Measurements from ENCODE around the gene STUB1.

The STUB1 gene

DNA sequence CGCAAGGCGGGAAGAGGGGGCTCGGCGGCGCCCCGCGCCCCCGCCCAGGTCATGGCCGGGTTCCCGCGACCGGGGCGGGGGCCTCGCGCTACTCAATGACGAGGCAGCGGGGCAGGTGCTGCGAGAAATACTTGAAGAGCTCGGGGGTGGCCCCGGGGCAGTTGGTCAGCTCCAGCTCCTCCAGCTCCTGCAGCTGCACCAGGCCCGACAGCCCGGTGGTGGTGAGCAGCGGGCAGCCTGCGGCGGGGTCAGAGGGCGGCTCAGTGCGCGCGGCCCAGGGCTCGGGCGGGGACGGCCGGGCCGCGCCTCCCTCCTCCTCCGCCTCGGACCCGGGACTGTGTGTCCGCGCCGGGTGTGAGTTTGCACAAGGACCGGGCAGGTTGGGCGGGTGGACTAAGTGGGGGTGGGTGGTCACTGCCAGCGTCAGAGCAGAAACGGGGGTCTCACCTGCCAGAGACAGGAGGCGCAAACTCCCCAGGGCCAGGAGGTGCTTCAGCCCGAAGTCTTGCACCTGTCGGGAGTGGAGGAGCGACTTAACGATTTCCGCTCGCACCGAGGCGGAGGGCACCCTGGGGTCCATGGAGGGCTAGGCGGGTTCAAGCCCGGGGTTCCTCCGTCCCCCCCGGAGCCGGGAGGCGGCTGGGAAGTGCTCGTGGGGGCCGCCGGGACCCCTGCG, 14.1 kb downstream of the STUB1 start:
- DNase-seq = no peak

- no peak for DNase-seq
Observed at GRCh38 chr16:694863-695354, 14.7 kb downstream of the STUB1 start.

DNA sequence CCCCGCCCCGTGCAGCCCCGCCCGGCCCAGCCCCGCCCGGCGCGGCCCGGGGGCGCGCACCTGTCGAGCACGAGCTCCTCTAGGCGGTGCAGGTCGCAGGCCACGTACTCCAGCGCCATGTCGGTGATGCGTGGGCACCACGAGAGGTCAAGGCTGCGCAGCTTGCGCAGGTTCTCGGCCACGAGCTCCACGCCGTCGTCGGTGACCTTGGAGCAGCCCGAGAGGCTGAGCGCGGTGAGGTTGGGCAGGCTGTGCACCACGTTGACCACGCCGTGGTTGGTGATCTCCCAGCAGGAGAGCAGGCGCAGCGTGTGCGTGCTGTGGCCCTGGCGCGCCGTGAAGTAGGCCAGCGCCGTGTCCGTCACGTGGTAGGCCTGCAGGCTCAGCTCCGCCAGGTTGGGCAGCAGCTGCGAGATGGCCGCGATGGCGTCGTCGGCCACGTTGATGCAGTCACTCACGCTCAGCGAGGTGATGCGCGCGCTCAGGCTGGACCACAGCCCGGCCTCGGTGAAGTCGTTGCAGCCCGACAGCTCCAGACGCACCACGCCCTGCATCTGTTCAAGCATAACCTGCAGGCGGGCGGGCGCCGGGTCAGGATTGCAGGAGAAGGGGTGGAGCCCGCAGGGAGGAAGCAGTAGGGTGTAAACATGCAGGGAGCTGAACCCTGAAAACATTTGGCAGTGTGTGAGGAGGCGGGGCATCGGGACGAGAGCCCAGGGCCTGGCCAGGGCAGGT, 15.3 kb downstream of the STUB1 start:
- DNase-seq = peak; percentile 58

- DNase-seq = no peak
Observed at GRCh38 chr16:698911-699671, 18.9 kb downstream of the STUB1 start.

DNA sequence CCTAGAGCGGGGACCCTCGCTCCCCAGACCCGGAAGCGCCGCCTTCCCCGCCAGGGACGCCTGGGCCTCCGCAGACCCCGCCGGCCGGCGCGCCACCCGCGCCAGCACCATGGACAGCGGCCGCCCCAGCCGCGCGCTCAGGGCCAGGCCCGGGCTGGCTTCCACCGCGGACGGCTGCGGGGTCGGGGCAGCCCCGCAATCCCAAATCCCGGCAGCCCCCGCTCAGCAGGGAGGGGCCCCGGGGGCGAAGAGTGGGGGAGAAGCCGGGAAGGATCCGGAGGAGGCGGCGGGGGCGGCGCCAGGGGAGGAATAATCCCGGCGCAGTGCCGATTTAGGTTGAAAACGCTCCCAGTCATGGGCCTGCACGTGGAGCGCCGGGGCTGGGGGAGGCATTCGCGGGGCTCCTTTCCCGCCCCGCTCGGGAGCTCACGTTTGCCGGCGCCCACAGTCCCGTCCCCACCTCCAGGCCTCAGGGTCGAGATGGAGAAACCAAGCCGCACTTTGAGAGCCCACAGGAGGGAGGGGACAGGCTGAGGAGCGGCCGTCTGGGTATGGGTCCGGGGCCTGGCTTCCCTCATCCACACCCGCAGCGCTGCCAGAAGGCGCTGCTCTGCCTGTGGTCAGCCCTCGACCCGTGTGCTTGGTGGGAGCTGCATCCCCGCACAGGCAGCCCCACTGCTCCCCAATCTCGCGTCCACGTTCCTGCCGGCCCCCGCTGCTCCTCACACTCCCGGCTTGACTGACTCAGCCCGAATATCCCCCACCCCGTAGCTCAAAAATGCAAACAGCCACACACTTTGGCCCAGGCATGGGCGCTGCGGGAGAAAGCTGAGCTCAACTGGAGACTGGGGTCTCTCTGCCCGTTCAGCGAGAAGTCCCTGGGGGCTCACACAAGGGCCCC, 20.7 kb downstream of the STUB1 start:
- DNase-seq = peak; percentile 69

- DNase-seq = no peak
Observed at GRCh38 chr16:702341-702740, 22.1 kb downstream of the STUB1 start.

GRCh38 chr16:703406-703805, 23.2 kb downstream of the STUB1 start:
- no peak for DNase-seq

GRCh38 chr16:704047-704446, 23.8 kb downstream of the STUB1 start:
- no peak for DNase-seq

DNA sequence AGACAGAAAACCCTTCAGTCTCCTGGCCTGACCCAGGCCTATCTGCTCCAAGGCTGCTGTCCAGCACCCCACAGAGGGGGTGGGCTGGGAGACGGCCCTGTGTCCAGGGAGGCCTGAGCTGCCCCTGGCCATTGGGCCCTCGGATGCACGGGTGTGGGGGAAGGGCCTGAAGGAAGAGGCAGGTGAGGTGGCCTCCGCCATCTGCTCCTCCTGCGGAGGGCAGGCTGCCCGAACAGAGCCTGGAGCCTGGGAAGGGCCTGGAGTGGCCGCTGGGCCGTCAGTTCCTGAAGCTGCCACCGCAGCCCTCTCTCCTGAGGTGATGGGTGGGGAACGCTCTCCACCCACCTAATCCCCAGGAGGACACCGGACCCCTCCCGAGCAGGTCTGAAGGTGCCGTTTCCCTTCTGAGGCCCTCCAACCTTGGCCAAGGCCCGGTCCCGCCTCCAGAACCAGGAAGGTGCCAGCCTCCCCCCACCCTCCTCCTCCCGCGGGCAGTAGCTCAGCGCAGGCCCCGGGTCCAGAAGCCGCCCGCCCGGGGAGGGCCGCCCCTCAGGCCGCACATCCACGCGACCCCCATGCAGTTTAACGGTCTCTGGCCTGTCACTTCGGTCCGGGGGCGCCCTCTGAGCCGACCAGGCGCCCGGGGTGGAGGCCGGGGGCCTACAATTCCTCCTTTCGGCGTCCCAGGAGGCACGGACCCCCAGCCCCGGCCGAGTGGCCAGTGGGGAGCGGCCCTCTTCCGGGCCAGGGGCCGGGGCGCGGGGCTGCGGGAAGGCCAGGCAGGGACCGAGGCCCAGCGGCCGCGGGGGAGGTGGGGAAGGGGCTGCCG, 24.6 kb downstream of the STUB1 start:
- DNase-seq = no peak

- no peak for DNase-seq
Observed at GRCh38 chr16:705431-706188, 25.4 kb downstream of the STUB1 start, which contains the start of gene FBXL16. TSS of gene FBXL16 (minus strand) at chr16:705801. CDS start at chr16:697405, 8,396 bp downstream.

DNA sequence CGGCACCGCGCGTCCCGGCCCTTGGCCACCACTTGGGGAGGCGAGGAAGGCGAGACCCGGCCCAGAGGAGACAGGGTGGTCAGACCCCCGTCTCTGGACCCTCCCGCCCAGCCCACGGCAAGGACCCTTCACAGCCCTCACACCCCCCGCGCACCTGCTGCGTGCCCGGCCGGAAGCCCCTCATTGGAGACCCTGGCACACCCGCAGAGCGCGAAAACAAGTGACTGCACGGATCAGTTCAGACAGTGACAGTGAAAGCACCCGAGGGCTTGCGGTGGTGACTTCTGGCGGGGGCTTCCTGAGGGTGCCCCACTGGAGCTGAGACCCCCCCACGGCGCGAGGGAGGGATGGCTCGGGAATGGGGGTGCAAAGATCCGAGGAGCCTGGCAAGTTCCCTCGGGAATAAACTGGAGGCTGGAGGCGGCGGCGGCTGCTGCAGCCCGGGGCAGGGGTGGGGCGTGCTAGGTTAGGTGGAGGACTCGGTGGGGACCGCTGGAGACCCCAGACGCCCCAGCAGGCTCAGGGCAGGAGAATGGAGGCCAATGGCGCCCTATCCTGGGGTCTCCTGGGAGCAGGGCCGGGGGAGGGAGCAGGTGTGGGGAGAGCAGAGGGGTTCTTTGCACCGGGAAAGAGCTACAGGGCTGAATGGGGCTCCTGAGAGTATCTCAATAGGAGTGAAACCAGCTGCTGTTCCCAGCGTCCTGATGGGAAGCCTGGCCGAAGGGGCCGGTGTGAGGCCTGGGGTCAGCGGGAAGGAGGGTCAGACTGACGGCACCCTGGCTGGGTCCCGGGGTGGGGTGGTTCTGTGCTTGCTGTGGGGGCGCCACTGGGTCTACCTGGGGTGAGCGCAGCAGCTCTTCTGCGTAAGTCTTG, 26.2 kb downstream of the STUB1 start:
- DNase-seq = no peak

- DNase-seq = no peak
Observed at GRCh38 chr16:707062-707538, 26.9 kb downstream of the STUB1 start.

GRCh38 chr16:708019-708418, 27.8 kb downstream of the STUB1 start:
- no peak for DNase-seq

DNA sequence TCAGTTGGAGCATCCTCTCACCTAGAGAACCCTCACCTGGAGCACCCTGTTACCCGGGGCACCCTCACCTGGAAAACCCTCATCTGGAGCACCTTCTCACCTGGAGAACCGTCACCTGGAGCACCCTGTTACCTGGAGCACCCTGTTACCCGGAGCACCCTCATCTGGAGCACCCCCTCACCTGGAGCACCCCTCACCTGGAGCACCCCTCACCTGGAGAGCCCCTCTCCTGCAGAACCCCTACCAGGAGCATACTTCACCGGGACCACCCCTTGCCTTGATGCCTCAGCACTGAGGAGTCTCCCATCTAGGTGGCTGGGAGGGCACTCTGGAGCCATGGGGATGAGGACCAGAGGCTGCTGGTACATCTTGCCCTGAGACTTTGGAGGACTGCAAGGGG, 28.7 kb downstream of the STUB1 start:
- DNase-seq = no peak

DNA sequence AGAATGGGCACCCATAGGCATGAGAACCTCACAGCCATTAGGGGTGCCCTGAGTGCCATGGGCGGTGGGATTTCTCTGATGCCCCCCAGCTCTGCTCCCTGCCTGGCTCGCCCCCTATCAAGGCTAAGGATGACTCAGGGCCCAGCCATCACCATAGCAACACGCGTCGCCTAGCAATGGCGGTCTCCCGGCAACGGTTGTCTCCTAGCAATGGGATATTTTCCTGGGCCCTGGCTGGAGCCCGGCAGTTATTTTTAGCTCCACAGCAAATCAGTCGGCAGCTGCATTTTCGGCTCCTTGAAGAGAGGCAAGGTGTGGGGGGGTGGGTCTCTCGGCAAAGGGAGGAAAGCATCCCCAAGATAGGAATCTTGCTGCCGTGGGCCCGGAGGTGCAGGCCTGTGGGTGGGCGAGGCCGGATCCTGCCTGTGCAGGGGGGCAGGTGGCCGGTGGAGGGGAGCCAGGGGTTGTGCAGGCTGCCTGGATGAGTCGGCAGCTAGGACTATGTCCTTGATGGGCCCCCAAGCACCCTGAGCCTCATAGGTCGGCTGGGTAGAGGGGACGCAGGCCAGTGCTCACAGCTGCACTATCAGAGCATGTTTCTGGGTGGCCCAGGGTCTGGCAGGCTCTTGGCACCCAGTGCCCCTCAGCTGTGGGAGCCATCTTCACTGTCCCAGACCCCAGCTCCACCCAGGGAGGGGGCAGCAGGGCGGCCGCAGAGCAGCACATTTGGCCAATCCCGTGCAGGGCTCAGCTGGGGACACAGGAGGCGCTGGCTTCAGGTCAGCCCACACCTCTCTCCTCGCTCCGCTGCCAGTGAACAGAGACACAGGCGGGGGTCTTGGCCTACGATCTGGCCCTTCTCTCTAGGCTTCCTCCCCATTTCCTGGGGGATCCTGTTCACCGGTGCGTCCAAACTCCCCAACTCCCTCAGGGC, 29.6 kb downstream of the STUB1 start:
- no peak for DNase-seq

DNA sequence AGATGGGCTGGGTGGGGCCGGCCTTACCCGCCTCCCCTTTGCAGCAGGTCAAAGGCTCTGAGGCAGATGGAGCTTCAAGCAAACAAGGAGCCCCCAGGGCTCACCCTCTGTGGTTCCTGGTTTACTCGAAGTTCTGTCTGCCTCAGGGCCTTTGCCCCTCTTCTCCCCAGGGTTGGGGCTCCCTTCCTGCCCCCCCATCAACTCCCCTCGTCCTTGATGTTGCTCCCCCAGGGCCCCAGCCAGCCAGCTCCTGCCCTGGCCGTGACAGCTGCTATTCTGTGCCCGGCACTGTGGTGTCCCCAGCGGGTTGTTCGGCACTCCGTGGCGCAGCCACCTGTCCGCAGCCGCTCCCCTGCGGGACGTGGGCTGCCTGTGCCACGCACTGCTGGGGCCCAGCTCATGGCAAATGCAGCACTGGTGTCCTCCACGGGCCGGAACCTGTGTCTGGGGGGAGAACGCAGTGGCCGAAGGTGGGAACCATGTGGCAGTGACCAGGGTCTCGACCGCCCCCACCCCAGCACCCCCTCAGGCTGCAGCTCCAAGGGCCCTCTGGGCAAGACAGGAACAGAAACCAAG, 30.4 kb downstream of the STUB1 start:
- no peak for DNase-seq

- no peak for DNase-seq
Observed at GRCh38 chr16:711084-711483, 30.9 kb downstream of the STUB1 start.

Measured in right kidney (tissue), 1 donor.